Activated CD4-positive, alpha-beta T cell treated with anti-CD3 and anti-CD28 coated beads for 36 hours (primary cell): ENCODE results near the gene TRAPPC2L. TPM values are rescaled to one million over a fixed set of nuclear protein-coding genes. Genes with fewer than 3 reads are reported as not detected.

Experiments
- ATAC-seq: fragments of 200-7000 bp; cut with Tn5 transposase; one replicate; pipeline ENCODE4 v1.10.0; 2021; ENCODE audit warnings: mild to moderate bottlenecking, moderate library complexity
- CTCF ChIA-PET: fragments of 350-600 bp; sonication (Branson Sonifier 250); formaldehyde crosslinking; loops from one replicate; lab custom pipeline; 2021; ENCODE audit warnings: antibody characterized with exemption; lab: Charles Lee
- POLR2A ChIA-PET: fragments of 350-600 bp; sonication (Branson Sonifier 250); formaldehyde crosslinking; loops from one replicate; lab custom pipeline; 2021; ENCODE audit warnings: antibody characterized with exemption, inconsistent platforms; lab: Charles Lee
- DNase-seq: peaks from one replicate; pipeline ENCODE4 v3.0.0-alpha.2; 2020
- H3K27ac Mint-ChIP-seq: one replicate; pipeline ENCODE4 v1.8.0; 2021; ENCODE audit warnings: mixed read lengths
- H3K27me3 Mint-ChIP-seq: one replicate; pipeline ENCODE4 v1.8.0; 2021; ENCODE audit warnings: mixed read lengths
- H3K36me3 Mint-ChIP-seq: one replicate; pipeline ENCODE4 v1.8.0; 2021; ENCODE audit warnings: low read depth, mixed read lengths
- H3K4me1 Mint-ChIP-seq: one replicate; pipeline ENCODE4 v1.8.0; 2021; ENCODE audit warnings: mixed read lengths
- H3K4me3 Mint-ChIP-seq: one replicate; pipeline ENCODE4 v1.8.0; 2021; ENCODE audit warnings: mild to moderate bottlenecking, moderate library complexity, mixed read lengths
- H3K9me3 Mint-ChIP-seq: one replicate; pipeline ENCODE4 v1.8.0; 2021; ENCODE audit warnings: low read depth, mixed read lengths
- intact Hi-C, 2 experiments: fragments of 100-400 bp; cut with DNase I in 1 of 2; cut with micrococcal nuclease in 1 of 2; formaldehyde crosslinking; loops; one replicate each; pipeline versions ENCODE4 v1.14.2 to v1.15.1; 2022 to 2024; cut with DNase I, micrococcal nuclease
- total RNA-seq, 2 experiments: library from RNA; stranded (reverse); gene quantifications; one replicate each; pipeline ENCODE4 v1.2.3, GENCODE V29; 2021

The TRAPPC2L gene
- total RNA-seq, 2 experiments from 2014 or later: 43.3 to 50.7 TPM

DNA sequence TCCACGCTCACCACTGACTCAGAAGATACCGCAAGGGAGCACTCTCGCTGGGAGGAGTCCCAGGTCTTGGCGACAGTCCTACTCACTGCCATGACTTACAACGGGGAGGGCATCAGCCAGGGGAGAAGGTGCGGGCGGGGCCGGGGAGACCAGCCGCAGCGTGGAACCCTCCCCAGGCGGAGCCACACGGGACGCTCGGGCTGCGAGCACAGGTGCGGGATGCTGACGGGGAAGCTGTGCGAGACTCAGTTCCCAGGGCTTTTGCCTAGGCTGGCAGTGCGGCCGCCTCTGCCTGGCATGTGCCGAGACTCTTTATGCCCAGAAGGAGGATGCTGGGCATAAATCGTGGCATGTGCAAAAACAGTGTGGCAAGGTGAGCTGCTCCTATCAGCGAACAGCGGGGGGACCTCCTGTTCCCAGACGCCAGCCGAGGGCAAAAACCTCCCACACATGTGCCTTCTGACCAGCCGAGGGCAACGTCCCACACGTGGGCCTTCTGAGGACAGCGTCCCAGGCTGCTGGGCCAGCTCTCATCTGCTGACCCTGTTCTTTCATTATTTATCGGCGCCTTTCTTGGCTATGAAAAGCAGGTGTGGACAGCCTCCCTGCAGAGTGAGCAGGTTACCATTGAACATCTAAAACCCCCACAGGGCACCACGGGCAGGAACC lies 6.3 kb upstream of the TRAPPC2L start:
- DNase-seq: no peak
- H3K4me1 Mint-ChIP-seq: peaks cover 8% of the 10 kb centered on the region
- H3K4me3 Mint-ChIP-seq: no peak overlapping the region
- POLR2A ChIA-PET: no interaction called here
- no peak for ATAC-seq
- CTCF ChIA-PET: no interaction called here
- no peak overlapping the region for H3K27ac Mint-ChIP-seq
- no peaks in the 10 kb centered on the region for H3K36me3 Mint-ChIP-seq
- no peaks in the 10 kb centered on the region for H3K27me3 Mint-ChIP-seq
- intact Hi-C loops: loop anchor here in 1 of 2 experiments (10.0 kb wide), 1 partner anchor 314 kb away; no protein-coding TSS in a partner anchor
- no peaks in the 10 kb centered on the region for H3K9me3 Mint-ChIP-seq

DNA sequence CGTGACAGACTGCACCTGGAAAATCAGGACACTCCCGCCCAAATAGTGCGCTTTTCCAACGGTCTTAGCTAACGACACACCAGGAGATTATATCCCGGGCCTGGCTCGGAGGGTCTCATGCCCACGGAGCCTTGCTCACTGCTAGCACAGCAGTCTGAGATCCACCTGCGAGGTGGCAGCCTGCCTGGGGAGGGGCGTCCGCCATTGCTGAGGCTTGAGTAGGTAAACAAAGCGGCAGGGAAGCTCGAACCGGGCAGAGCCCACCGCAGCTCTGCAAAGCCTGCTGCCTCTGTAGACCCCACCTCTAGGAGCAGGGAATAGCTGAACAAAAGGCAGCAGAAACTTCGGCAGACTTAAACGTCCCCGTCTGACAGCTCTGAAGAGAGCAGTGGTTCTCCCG lies 5.3 kb upstream of the TRAPPC2L start:
- intact Hi-C loops: loop anchor here in 1 of 2 experiments (10.0 kb wide), 1 partner anchor 313 kb away; no protein-coding TSS in a partner anchor
- H3K27ac Mint-ChIP-seq: no peak overlapping the region
- CTCF ChIA-PET: interaction anchor here (0.6 to 0.7 kb wide), 2 partner anchors 388 to 438 kb away, joined by 3 read pairs; no protein-coding TSS in a partner anchor
- ATAC-seq (no peak), DNase-seq (no peak)
- no peaks in the 10 kb centered on the region for H3K9me3 Mint-ChIP-seq
- H3K36me3 Mint-ChIP-seq: no peaks in the 10 kb centered on the region
- H3K4me1 Mint-ChIP-seq: peaks cover 9% of the 10 kb centered on the region
- no peaks in the 10 kb centered on the region for H3K27me3 Mint-ChIP-seq
- no peak overlapping the region for H3K4me3 Mint-ChIP-seq
- POLR2A ChIA-PET: no interaction called here

DNA sequence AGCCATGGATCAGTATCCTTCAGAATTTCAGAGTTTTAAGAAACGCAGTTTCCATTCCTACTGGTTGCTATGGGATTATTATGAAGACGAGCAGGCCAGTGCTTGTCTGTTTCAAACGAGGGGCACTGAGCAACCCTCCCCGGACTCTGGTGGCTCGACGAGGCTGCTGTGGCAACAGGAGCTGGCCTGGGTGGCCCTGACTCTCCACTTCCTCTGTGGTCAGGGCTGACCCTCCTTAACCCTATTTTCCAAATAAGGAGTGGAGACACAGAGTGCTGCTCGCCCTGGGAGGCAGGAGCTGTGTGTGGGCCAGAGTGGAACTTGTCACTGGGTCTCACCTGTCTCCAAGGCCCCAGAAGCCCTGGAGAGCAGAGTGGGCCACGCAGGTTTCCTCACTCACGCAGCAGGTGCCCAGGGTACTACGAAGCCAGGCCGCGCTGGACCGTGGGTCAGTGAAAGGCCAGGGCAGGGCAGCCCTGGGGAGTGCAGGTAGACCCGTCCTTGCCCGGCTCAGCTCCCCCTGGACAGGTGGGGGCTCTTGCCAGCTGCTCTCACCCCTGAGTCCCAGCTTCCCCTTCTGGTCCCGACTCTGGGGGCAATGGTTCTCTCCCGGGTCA lies 3.5 kb upstream of the TRAPPC2L start:
- intact Hi-C loops: loop anchor here in 1 of 2 experiments (10.0 kb wide), 1 partner anchor 311 kb away; no protein-coding TSS in a partner anchor
- ChIA-PET CTCF (interaction anchor here (0.7 kb wide), 1 partner anchor 66 kb away, joined by 3 read pairs; no protein-coding TSS in a partner anchor), POLR2A (interaction anchor here (0.6 to 0.7 kb wide), 2 partner anchors 311 to 429 kb away, joined by 3 to 5 read pairs; no protein-coding TSS in a partner anchor)
- Mint-ChIP-seq H3K36me3 (peaks cover 6% of the 10 kb centered on the region), H3K27me3 (no peaks in the 10 kb centered on the region), H3K4me1 (peaks cover 18% of the 10 kb centered on the region), H3K27ac (no peak overlapping the region), H3K4me3 (no peak overlapping the region), H3K9me3 (no peaks in the 10 kb centered on the region)
- DNase-seq: no peak
- no peak for ATAC-seq

DNA sequence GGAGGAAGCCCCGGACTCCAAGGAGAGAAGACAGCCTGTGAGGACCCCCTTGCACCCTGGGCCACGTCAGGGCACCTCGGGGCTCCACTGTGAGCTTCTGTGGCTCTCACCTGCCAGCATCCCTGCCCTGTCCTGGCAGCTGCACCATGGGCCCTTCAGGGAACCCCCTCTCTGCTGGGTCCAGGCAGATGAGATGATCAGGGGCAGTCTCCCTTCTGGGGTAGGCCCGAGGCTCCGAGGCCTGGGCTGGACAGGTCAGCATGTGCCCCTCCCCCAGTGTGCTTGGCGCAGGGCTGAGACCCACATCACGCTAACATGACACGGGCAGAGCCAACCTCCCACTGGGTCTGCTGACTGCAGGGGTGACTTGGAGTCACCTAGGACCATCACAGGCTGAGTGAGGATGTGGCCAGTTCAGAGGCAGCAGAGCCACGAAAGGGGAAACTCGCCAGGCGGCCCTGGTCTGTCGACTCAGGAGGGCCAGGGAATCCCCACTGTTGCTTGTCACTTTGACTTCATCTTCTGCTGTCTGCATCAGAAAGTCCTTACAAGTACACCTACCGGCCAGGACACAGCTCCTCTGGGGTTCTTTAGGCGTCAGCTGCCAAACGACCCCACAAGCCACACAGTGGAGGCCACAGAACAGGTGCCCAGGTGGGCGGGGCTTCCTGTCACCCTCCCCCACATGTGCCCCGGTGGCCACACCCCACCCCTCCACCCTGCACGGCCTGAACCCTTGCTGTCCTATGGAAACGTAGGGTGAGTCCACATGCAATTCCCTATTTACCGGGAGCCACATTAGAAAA lies 2.4 kb upstream of the TRAPPC2L start:
- Mint-ChIP-seq H3K4me1 (peaks cover 22% of the 10 kb centered on the region), H3K27me3 (no peaks in the 10 kb centered on the region)
- intact Hi-C loops: loop anchor here (5.0 to 10.0 kb wide), 3 partner anchors 243 to 1018 kb away; partner anchors contain the start of gene TCF25 (in 1 of the 2)

DNA sequence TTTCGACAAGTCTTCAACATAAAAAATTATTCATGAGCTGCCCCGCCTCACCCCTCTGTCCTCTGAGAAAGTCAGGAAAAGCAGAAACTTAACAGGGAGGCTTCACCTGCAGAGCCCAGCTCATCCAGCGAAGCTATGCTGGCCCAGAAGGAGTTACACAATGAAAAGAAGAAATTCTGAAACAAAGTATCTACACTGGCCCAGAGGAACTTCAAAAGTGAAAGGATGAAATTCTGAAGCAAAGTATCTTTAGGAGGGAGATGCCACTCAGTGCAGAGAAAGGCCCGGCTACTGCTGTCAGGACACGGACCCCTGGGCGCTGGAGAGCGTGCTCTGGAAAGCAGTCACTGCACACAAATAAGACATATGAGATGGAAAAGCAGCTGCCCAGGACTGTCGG lies 1.8 kb upstream of the TRAPPC2L start:
- Mint-ChIP-seq H3K27ac (no peak overlapping the region), H3K4me3 (peak overlapping the region; percentile 26), H3K36me3 (peaks cover 11% of the 10 kb centered on the region), H3K4me1 (peaks cover 22% of the 10 kb centered on the region), H3K27me3 (no peaks in the 10 kb centered on the region), H3K9me3 (no peaks in the 10 kb centered on the region)
- ATAC-seq (no peak), DNase-seq (no peak)
- ChIA-PET POLR2A (interaction anchor here (1.0 kb wide), 1 partner anchor 44 kb away, joined by 3 read pairs; the partner anchor contains the start of gene APRT), CTCF (interaction anchor here (1.0 kb wide), 1 partner anchor 29 kb away, joined by 3 read pairs; no protein-coding TSS in a partner anchor)
- intact Hi-C loops: loop anchor here (5.0 to 10.0 kb wide), 3 partner anchors 242 to 1017 kb away; partner anchors contain the start of gene TCF25 (in 1 of the 2)

More for the DNA sequence above, 2.4 kb upstream of the TRAPPC2L start:
- H3K4me3 Mint-ChIP-seq: no peak overlapping the region
- H3K9me3 Mint-ChIP-seq: no peaks in the 10 kb centered on the region
- peaks cover 7% of the 10 kb centered on the region for H3K36me3 Mint-ChIP-seq
- ATAC-seq: no peak
- no peak overlapping the region for H3K27ac Mint-ChIP-seq
- CTCF ChIA-PET: interaction anchor here (0.6 to 1.0 kb wide), 2 partner anchors 29 to 354 kb away, joined by 3 to 4 read pairs; no protein-coding TSS in a partner anchor
- DNase-seq: peak; percentile 28
- POLR2A ChIA-PET: interaction anchor here (1.0 kb wide), 1 partner anchor 43 kb away, joined by 3 read pairs; the partner anchor contains the start of gene APRT

DNA sequence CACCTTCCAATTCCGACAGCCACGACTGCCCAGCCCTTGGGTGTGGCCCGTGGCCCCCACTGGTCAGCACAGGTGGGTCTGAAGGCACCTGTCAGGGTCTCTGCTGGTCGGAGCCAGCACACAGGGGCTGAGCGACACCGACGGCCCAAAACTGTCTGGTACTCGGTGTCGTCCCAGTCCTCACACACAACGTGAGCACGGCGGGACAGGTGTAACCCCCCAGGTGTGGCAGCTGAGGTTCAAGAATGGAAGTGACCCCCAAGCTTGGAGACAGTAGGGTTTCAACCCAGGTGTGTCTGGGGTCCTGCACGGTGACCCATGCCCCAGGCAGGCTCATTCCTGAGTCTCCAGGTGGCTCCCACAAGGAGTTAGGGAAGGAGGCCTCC lies 1.2 kb upstream of the TRAPPC2L start:
- Mint-ChIP-seq H3K4me3 (peak overlapping the region; percentile 71), H3K36me3 (peaks cover 11% of the 10 kb centered on the region), H3K9me3 (no peaks in the 10 kb centered on the region), H3K4me1 (peaks cover 22% of the 10 kb centered on the region), H3K27ac (no peak overlapping the region), H3K27me3 (no peaks in the 10 kb centered on the region)
- intact Hi-C loops: loop anchor here (2.0 to 10.0 kb wide), 8 partner anchors 43 to 1017 kb away; partner anchors contain the start of genes CDT1 (in 1 of the 2), SPATA2L (in 1 of the 2) and TCF25 (in 1 of the 2)
- ATAC-seq (no peak), DNase-seq (no peak)
- ChIA-PET POLR2A (no interaction called here), CTCF (interaction anchor here (3.1 kb wide), 1 partner anchor 40 kb away, joined by 17 read pairs; no protein-coding TSS in a partner anchor)

DNA sequence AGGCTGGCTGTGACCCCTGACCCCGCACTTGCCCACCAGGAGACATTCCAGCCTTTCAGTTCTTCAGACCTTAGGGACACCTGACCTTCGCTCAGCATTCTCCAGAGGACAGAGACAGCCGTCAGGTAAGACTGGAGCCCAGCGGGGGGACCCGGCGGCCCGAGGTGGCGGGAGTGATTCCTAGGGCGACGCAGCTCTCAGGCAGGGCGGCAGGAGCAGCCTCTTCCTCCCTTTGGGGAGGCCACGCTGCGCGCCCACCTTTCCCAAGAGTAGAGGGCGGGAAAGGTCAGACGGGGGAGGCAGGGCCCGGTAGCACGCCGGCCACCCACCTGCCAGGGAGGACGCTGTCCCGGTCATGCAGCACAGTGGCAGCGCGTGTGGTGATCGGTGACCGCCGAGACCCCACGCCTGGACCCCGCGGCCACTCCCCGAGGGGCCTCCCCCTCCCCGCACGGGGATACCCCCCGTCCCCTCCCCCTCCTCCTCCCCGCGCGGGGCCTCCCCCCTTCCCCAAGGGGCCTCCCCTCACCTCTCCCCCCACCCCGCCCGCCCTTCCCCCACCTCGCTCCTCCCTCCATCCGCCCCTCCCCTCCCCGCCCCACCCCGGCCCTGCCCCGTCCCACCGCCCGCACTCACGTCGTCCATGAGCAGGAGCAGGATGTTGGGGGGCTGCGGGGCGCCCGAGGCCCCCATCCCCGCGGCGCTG lies 652 bp upstream of the TRAPPC2L start:
- Mint-ChIP-seq H3K9me3 (no peaks in the 10 kb centered on the region), H3K4me1 (peaks cover 22% of the 10 kb centered on the region), H3K27me3 (no peaks in the 10 kb centered on the region), H3K36me3 (peaks cover 16% of the 10 kb centered on the region), H3K4me3 (peak overlapping the region; percentile 100), H3K27ac (no peak overlapping the region)
- no peak for DNase-seq
- POLR2A ChIA-PET: interaction anchor here (0.6 kb wide), 1 partner anchor 336 kb away, joined by 3 read pairs; no protein-coding TSS in a partner anchor
- intact Hi-C loops: loop anchor here (2.0 to 10.0 kb wide), 8 partner anchors 43 to 1016 kb away; partner anchors contain the start of genes CDT1 (in 1 of the 2), SPATA2L (in 1 of the 2) and TCF25 (in 1 of the 2)
- peak; percentile 40 for ATAC-seq
- CTCF ChIA-PET: interaction anchor here (1.2 to 4.3 kb wide), 3 partner anchors 41 to 336 kb away, joined by 3 to 22 read pairs (median 17); partner anchors contain the start of gene APRT

DNA sequence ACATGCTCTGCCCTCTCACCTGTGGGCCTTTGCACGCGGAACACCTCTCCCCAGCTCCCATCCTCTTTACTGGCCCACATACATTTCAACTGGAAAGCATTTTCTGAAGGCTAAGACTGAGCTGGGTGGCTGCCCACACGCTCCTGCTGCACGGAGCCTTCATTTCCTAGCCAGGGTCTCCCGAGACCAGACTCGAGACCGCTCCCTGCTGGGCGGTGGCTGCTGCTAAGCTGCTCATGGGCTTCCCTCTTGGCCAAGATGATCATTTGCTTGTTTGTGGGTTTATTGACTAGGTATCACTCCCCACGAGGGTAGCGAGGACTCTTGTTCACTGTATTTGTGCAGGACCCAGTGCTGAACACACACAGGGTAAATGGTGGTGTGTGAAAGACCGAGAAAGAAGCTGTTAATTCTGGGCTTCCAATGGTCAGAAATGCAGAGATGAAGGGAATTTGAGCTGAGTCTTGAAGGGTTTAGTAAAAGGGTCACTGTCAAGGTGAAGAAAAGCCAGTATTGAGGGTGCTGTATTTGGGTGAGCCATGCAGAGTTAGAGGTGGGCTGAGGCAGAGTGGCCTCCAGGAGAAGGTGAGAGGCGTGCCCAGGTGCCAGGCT lies 907 bp downstream of the TRAPPC2L start:
- DNase-seq (peak; percentile 87), ATAC-seq (peak; percentile 65)
- Mint-ChIP-seq H3K36me3 (peaks cover 17% of the 10 kb centered on the region), H3K9me3 (no peaks in the 10 kb centered on the region), H3K27ac (peak overlapping the region; percentile 97), H3K4me1 (peaks cover 22% of the 10 kb centered on the region), H3K4me3 (peak overlapping the region; percentile 100), H3K27me3 (no peaks in the 10 kb centered on the region)
- intact Hi-C loops: loop anchor here (1.0 to 10.0 kb wide), 25 partner anchors 42 to 1014 kb away; partner anchors contain the start of genes CDH15 (in 1 of the 2), CDK10 (in 1 of the 2), CDT1 (in 1 of the 2) and CHMP1A (in 1 of the 2)
- ChIA-PET POLR2A (interaction anchor here (0.7 to 0.9 kb wide), 2 partner anchors 46 to 609 kb away, joined by 3 to 5 read pairs; partner anchors contain the start of gene APRT), CTCF (interaction anchor here (0.6 to 4.3 kb wide), 17 partner anchors 16 to 408 kb away, joined by 3 to 22 read pairs (median 3); partner anchors contain the start of genes APRT and CDH15)

DNA sequence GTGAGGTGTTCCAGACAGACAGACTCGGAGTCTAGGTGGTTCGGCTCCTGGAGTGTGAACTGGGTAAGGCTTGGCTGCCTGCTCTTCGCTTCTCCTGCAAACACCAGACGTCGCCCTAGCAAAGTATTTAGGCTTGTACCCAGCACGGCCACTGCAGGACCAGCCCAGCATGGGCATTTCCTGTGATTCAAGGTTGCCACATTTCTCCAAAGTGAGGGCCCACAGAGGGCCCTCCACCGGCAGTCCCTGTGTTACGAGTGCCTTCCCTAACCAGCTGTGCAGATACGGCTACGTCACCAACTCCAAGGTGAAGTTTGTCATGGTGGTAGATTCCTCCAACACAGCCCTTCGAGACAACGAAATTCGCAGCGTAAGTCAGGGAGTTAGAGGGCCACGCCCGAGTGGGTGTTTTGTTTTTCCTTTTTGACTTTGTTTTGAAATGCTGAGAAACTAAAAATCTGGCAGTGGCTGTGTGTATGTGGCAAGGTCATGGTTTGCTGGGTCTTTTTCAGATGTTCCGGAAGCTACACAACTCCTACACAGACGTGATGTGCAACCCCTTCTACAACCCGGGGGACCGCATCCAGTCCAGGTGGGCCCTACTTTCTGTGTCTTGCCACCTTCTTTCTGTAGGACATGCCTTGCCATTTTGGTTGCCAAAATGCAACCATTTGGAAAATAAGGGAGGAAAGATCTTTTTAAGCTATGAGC lies 2.6 kb downstream of the TRAPPC2L start:
- Mint-ChIP-seq H3K4me1 (peaks cover 22% of the 10 kb centered on the region), H3K27me3 (no peaks in the 10 kb centered on the region)
- CTCF ChIA-PET: interaction anchor here (4.3 kb wide), 1 partner anchor 48 kb away, joined by 22 read pairs; the partner anchor contains the start of gene APRT

More for the DNA sequence above, 2.6 kb downstream of the TRAPPC2L start:
- DNase-seq (no peak), ATAC-seq (no peak)
- POLR2A ChIA-PET: no interaction called here
- H3K27ac Mint-ChIP-seq: no peak overlapping the region
- intact Hi-C loops: loop anchor here (5.0 to 10.0 kb wide), 3 partner anchors 238 to 1013 kb away; partner anchors contain the start of gene TCF25 (in 1 of the 2)
- no peak overlapping the region for H3K4me3 Mint-ChIP-seq
- peaks cover 17% of the 10 kb centered on the region for H3K36me3 Mint-ChIP-seq
- no peaks in the 10 kb centered on the region for H3K9me3 Mint-ChIP-seq
